Mesendoderm (in vitro differentiated cells): Measurements from ENCODE around the gene ZC3H4.
A peak's percentile ranks its signal among the peaks of the same experiment; 100 is the strongest.

Source experiments
- DNase-seq: peaks from one replicate; pipeline ENCODE4 v3.0.0; 2013
- H2AK5ac ChIP-seq: 2 replicates; pipeline ENCODE4 v1.6.1; 2013; ENCODE audit warnings: low read length, inconsistent platforms
- H2BK120ac ChIP-seq: 2 replicates; pipeline ENCODE4 v1.6.1; 2013; ENCODE audit warnings: low read depth, mild to moderate bottlenecking, low read length, moderate library complexity, mixed read lengths
- H2BK15ac ChIP-seq: replicated peaks from 2 replicates; pipeline ENCODE4 v1.6.1; 2013; ENCODE audit warnings: low read depth, mild to moderate bottlenecking, moderate library complexity
- H2BK5ac ChIP-seq: 2 replicates; pipeline ENCODE4 v1.6.1; 2013; ENCODE audit warnings: low read length, inconsistent platforms
- H3K18ac ChIP-seq: 2 replicates; pipeline ENCODE4 v1.6.1; 2013; ENCODE audit warnings: mild to moderate bottlenecking, low read length, mixed read lengths
- H3K23ac ChIP-seq: one replicate; pipeline ENCODE4 v1.6.1; 2013; ENCODE audit warnings: low read length
- H3K27ac ChIP-seq: 2 replicates; pipeline ENCODE4 v1.5.1; 2013; ENCODE audit warnings: low read depth, mild to moderate bottlenecking, inconsistent platforms, low read length, moderate library complexity
- H3K27me3 ChIP-seq: 2 replicates; pipeline ENCODE4 v1.6.1; 2013; ENCODE audit warnings: low read length, control low read depth, mild to moderate bottlenecking, inconsistent platforms; ENCODE audit not compliant: insufficient read depth, poor library complexity
- H3K36me3 ChIP-seq: 2 replicates; pipeline ENCODE4 v1.6.1; 2013; ENCODE audit warnings: low read length, inconsistent platforms; ENCODE audit not compliant: control insufficient read depth, insufficient read depth
- H3K4ac ChIP-seq: one replicate; pipeline ENCODE4 v1.6.1; 2013; ENCODE audit warnings: low read depth, mild to moderate bottlenecking, low read length, moderate library complexity
- H3K4me1 ChIP-seq: 2 replicates; pipeline ENCODE4 v1.6.1; 2013; ENCODE audit warnings: low read depth, low read length, inconsistent platforms; ENCODE audit not compliant: control insufficient read depth
- H3K4me2 ChIP-seq: 2 replicates; pipeline ENCODE4 v1.6.1; 2013; ENCODE audit warnings: low read length
- H3K4me3 ChIP-seq: 2 replicates; pipeline ENCODE4 v1.5.1; 2013; ENCODE audit warnings: mild to moderate bottlenecking, low read length
- H3K56ac ChIP-seq: one replicate; pipeline ENCODE4 v1.6.1; 2013; ENCODE audit warnings: low read length
- H3K79me1 ChIP-seq: 2 replicates; pipeline ENCODE4 v1.6.1; 2013; ENCODE audit warnings: low read length, inconsistent platforms
- H3K79me2 ChIP-seq: 2 replicates; pipeline ENCODE4 v1.6.1; 2013; ENCODE audit warnings: mild to moderate bottlenecking, low read length; ENCODE audit not compliant: control insufficient read depth, insufficient read depth
- H3K9ac ChIP-seq: 2 replicates; pipeline ENCODE4 v1.6.1; 2013; ENCODE audit warnings: low read length, inconsistent platforms
- H4K5ac ChIP-seq: one replicate; pipeline ENCODE4 v1.6.1; 2013; ENCODE audit warnings: low read length
- H4K8ac ChIP-seq: one replicate; pipeline ENCODE4 v1.6.1; 2013; ENCODE audit warnings: low read depth, mild to moderate bottlenecking, control low read depth, low read length, moderate library complexity
- WGBS: extraction: QIAGEN DNeasy Blood & Tissue Kit; methylation state at CpG from one replicate; pipeline ENCODE4 v1.1.7; 2013; ENCODE audit warnings: low lambda C conversion rate, missing lambda C conversion rate; ENCODE audit not compliant: insufficient coverage; ENCODE audit errors: extremely low coverage; 5-methylcytosine and 5-hydroxymethylcytosine counted together

Gene ZC3H4

GRCh38 chr19:47156861-47157430, 43.4 kb upstream of the ZC3H4 start:
- Histone ChIP-seq H4K8ac (no peak overlapping the region), H3K36me3 (peaks cover 16% of the 10 kb centered on the region), H3K56ac (peak overlapping the region; percentile 51), H3K4me1 (peaks cover 21% of the 10 kb centered on the region), H3K27ac (peak overlapping the region; percentile 90), H3K27me3 (no peaks in the 10 kb centered on the region), H3K9ac (no peak overlapping the region), H3K4me3 (no peak overlapping the region), H2BK15ac (no peak overlapping the region), H3K18ac (peak overlapping the region; percentile 78), H4K5ac (no peak overlapping the region), H3K4me2 (no peak overlapping the region), H3K79me1 (peaks cover 15% of the 10 kb centered on the region), H3K23ac (no peak overlapping the region), H2AK5ac (no peak overlapping the region), H3K79me2 (peaks cover 19% of the 10 kb centered on the region), H2BK5ac (no peak overlapping the region), H2BK120ac (no peak overlapping the region), H3K4ac (no peak overlapping the region)
- no peak for DNase-seq
- no CpG with 5 or more reads among the region's 7 CpGs for WGBS

- Histone ChIP-seq H3K79me2 (peaks cover 22% of the 10 kb centered on the region), H2BK15ac (no peak overlapping the region), H2BK120ac (no peak overlapping the region), H3K9ac (no peak overlapping the region), H3K23ac (no peak overlapping the region), H4K5ac (no peak overlapping the region), H4K8ac (no peak overlapping the region), H2BK5ac (no peak overlapping the region), H3K4ac (no peak overlapping the region), H3K18ac (no peak overlapping the region), H3K56ac (no peak overlapping the region), H3K4me1 (peaks cover 22% of the 10 kb centered on the region), H2AK5ac (no peak overlapping the region), H3K4me2 (no peak overlapping the region), H3K36me3 (peaks cover 13% of the 10 kb centered on the region), H3K27me3 (no peaks in the 10 kb centered on the region), H3K79me1 (peaks cover 15% of the 10 kb centered on the region), H3K4me3 (no peak overlapping the region), H3K27ac (no peak overlapping the region)
- no CpG with 5 or more reads among the region's 7 CpGs for WGBS
- DNase-seq: no peak
These were observed 41.6 kb upstream of the ZC3H4 start for GRCh38 chr19:47155148-47155547.

- WGBS: no CpG with 5 or more reads among the region's 2 CpGs
- H3K79me1 ChIP-seq: peaks cover 8% of the 10 kb centered on the region
- H3K4me2 ChIP-seq: no peak overlapping the region
- peaks cover 10% of the 10 kb centered on the region for H3K36me3 ChIP-seq
- no peak overlapping the region for H3K9ac ChIP-seq
- H3K79me2 ChIP-seq: peaks cover 12% of the 10 kb centered on the region
- peaks cover 18% of the 10 kb centered on the region for H3K4me1 ChIP-seq
- H2BK120ac ChIP-seq: no peak overlapping the region
- H3K27me3 ChIP-seq: no peaks in the 10 kb centered on the region
- H2BK15ac ChIP-seq: no peak overlapping the region
- H4K8ac ChIP-seq: no peak overlapping the region
- H3K18ac ChIP-seq: no peak overlapping the region
- H2BK5ac ChIP-seq: no peak overlapping the region
- no peak overlapping the region for H3K4ac ChIP-seq
- DNase-seq: no peak
- H3K4me3 ChIP-seq: no peak overlapping the region
- no peak overlapping the region for H4K5ac ChIP-seq
- no peak overlapping the region for H3K23ac ChIP-seq
- H2AK5ac ChIP-seq: no peak overlapping the region
- H3K27ac ChIP-seq: no peak overlapping the region
- H3K56ac ChIP-seq: no peak overlapping the region
These were observed 39.7 kb upstream of the ZC3H4 start for GRCh38 chr19:47153266-47153665.

- Histone ChIP-seq H3K36me3 (peaks cover 12% of the 10 kb centered on the region), H3K23ac (no peak overlapping the region), H2AK5ac (no peak overlapping the region), H3K4me3 (no peak overlapping the region), H3K27me3 (no peaks in the 10 kb centered on the region), H2BK5ac (no peak overlapping the region), H3K56ac (no peak overlapping the region), H4K8ac (no peak overlapping the region), H3K4ac (no peak overlapping the region), H3K79me2 (peaks cover 15% of the 10 kb centered on the region), H4K5ac (no peak overlapping the region), H3K79me1 (peaks cover 11% of the 10 kb centered on the region), H3K4me1 (peaks cover 11% of the 10 kb centered on the region), H3K18ac (no peak overlapping the region), H3K27ac (no peak overlapping the region), H3K4me2 (no peak overlapping the region), H2BK15ac (no peak overlapping the region), H2BK120ac (no peak overlapping the region), H3K9ac (no peak overlapping the region)
- no CpG with 5 or more reads among the region's 2 CpGs for WGBS
- DNase-seq: no peak
These were observed 39.1 kb upstream of the ZC3H4 start for GRCh38 chr19:47152632-47153031.

- no peak overlapping the region for H4K5ac ChIP-seq
- H3K4me3 ChIP-seq: no peak overlapping the region
- no CpG with 5 or more reads among the region's 1 CpG for WGBS
- no peak overlapping the region for H3K9ac ChIP-seq
- H2BK15ac ChIP-seq: no peak overlapping the region
- H3K56ac ChIP-seq: no peak overlapping the region
- H3K18ac ChIP-seq: no peak overlapping the region
- H3K4me2 ChIP-seq: no peak overlapping the region
- H2AK5ac ChIP-seq: no peak overlapping the region
- H3K79me1 ChIP-seq: peaks cover 11% of the 10 kb centered on the region
- no peak overlapping the region for H3K27ac ChIP-seq
- peak; percentile 58 for DNase-seq
- H2BK120ac ChIP-seq: no peak overlapping the region
- H4K8ac ChIP-seq: no peak overlapping the region
- no peak overlapping the region for H3K23ac ChIP-seq
- H3K27me3 ChIP-seq: no peaks in the 10 kb centered on the region
- no peak overlapping the region for H3K4ac ChIP-seq
- H2BK5ac ChIP-seq: no peak overlapping the region
- H3K36me3 ChIP-seq: peaks cover 12% of the 10 kb centered on the region
- H3K4me1 ChIP-seq: peaks cover 10% of the 10 kb centered on the region
- peaks cover 15% of the 10 kb centered on the region for H3K79me2 ChIP-seq
These were observed 38.6 kb upstream of the ZC3H4 start for GRCh38 chr19:47152205-47152604.

- Histone ChIP-seq H2BK120ac (no peak overlapping the region), H4K5ac (no peak overlapping the region), H2AK5ac (no peak overlapping the region), H3K4me1 (peaks cover 6% of the 10 kb centered on the region), H4K8ac (no peak overlapping the region), H3K9ac (no peak overlapping the region), H3K36me3 (peaks cover 12% of the 10 kb centered on the region), H3K27ac (peak overlapping the region; percentile 43), H3K18ac (peak overlapping the region; percentile 20), H3K4me2 (no peak overlapping the region), H2BK15ac (no peak overlapping the region), H3K4me3 (no peak overlapping the region), H3K4ac (peak overlapping the region; percentile 3), H3K79me2 (peaks cover 19% of the 10 kb centered on the region), H3K56ac (no peak overlapping the region), H3K79me1 (peaks cover 12% of the 10 kb centered on the region), H3K23ac (no peak overlapping the region), H2BK5ac (no peak overlapping the region), H3K27me3 (no peaks in the 10 kb centered on the region)
- no peak for DNase-seq
- WGBS: no CpG with 5 or more reads among the region's 3 CpGs
These were observed 38.1 kb upstream of the ZC3H4 start for GRCh38 chr19:47151627-47152026.
